MM.1S (cell line): ENCODE results near the gene CCDC80.

Experiments used
- CTCF ChIP-seq: fragments of 300-600 bp; sonication (generic); IDR thresholded peaks from 2 replicates; pipeline ENCODE4 v1.5.1; 2016; ENCODE audit warnings: antibody characterized with exemption, low read length, mixed read lengths
- EZH2 ChIP-seq: fragments of 300-600 bp; sonication (generic); optimal IDR thresholded peaks from 2 replicates; pipeline ENCODE3; 2017; ENCODE audit warnings: low read depth, mild to moderate bottlenecking, antibody characterized with exemption, low read length, mixed read lengths
- EZH2phosphoT487 ChIP-seq: fragments of 300-600 bp; sonication (generic); IDR thresholded peaks from 2 replicates; pipeline ENCODE4 v1.6.1; 2018; ENCODE audit warnings: antibody characterized with exemption, low read length

GRCh38 chr3:112572701-112573100, 68.2 kb downstream of the CCDC80 start:
- TF ChIP-seq EZH2 (no peak), CTCF (no peak), EZH2phosphoT487 (no peak)
